Keratinocyte (primary cell): ENCODE measurements around the gene TYW1B.
"Not testable (repeated sequence)": the region's sequence is repeated elsewhere in the genome, so short reads cannot be mapped to it uniquely, and the experiment has no call there.

Source experiments
- CTCF ChIP-seq, 3 experiments: IDR thresholded peaks in 1 of 3; conservative IDR thresholded peaks in 1 of 3; optimal IDR thresholded peaks in 1 of 3; 2 replicates in 2 of 3; 3 replicates in 1 of 3; pipeline versions ENCODE3 to v1.5.1; 2011; ENCODE audit warnings: low read length in 3 of 3, mild to moderate bottlenecking in 3 of 3, moderate library complexity in 2 of 3, control low read depth in 1 of 3, inconsistent platforms in 1 of 3; ENCODE audit not compliant: insufficient read depth in 2 of 3; ENCODE audit errors: extremely low read depth in 1 of 3
- EZH2 ChIP-seq: IDR thresholded peaks from one replicate; pipeline ENCODE4 v1.6.1; 2012; ENCODE audit warnings: inconsistent platforms, mild to moderate bottlenecking, low read length, moderate library complexity

GRCh38 chr7:72544531-72544930 is 283.5 kb downstream of the TYW1B start:
- TF ChIP-seq CTCF (optimal IDR thresholded peaks at IDR 0.05 in 1 of 3, IDR thresholded peaks at IDR 0.05 in 1 of 3, conservative IDR thresholded peaks at IDR 0.05 in 1 of 3; ENCODE audit: extremely low read depth in 1 of 3, insufficient read depth in 2 of 3, low read length in 3 of 3); EZH2: not testable (repeated sequence)
